ENCODE measurements around the gene ADAMTS8. TPM values are rescaled to one million over a fixed set of nuclear protein-coding genes. Genes with fewer than 3 reads are reported as not detected.

The ADAMTS8 gene
- polyA plus RNA-seq, 1 donor, result 10.5 TPM

- DNase-seq (ENCODE audit: low read depth), result no peak
Measured at GRCh38 chr11:130397780-130398179, 30.6 kb downstream of the ADAMTS8 start.

GRCh38 chr11:130396965-130397364 lies 31.4 kb downstream of the ADAMTS8 start:
- no peak for DNase-seq (ENCODE audit: low read depth)

GRCh38 chr11:130394615-130395014 lies 33.8 kb downstream of the ADAMTS8 start:
- DNase-seq (ENCODE audit: low read depth), result no peak

GRCh38 chr11:130391711-130392110 lies 36.7 kb downstream of the ADAMTS8 start:
- DNase-seq (ENCODE audit: low read depth), result no peak

GRCh38 chr11:130390071-130390758 lies 38.2 kb downstream of the ADAMTS8 start:
- no peak for DNase-seq (ENCODE audit: low read depth)

- no peak for DNase-seq (ENCODE audit: low read depth)
Measured at GRCh38 chr11:130389335-130389935, 39.0 kb downstream of the ADAMTS8 start.

- DNase-seq (ENCODE audit: low read depth), result no peak
Measured at GRCh38 chr11:130388607-130389205, 39.7 kb downstream of the ADAMTS8 start.

- no peak for DNase-seq (ENCODE audit: low read depth)
Measured at GRCh38 chr11:130386056-130386455, 42.4 kb downstream of the ADAMTS8 start.

- DNase-seq (ENCODE audit: low read depth), result no peak
Measured at GRCh38 chr11:130383344-130384211, 44.8 kb downstream of the ADAMTS8 start.

GRCh38 chr11:130381317-130381716 lies 47.1 kb downstream of the ADAMTS8 start:
- DNase-seq (ENCODE audit: low read depth), result no peak

GRCh38 chr11:130380778-130381177 lies 47.6 kb downstream of the ADAMTS8 start:
- DNase-seq (ENCODE audit: low read depth), result no peak

GRCh38 chr11:130379276-130379675 lies 49.1 kb downstream of the ADAMTS8 start:
- DNase-seq (ENCODE audit: low read depth), result no peak

- DNase-seq (ENCODE audit: low read depth), result no peak
Measured at GRCh38 chr11:130370845-130371590, 57.4 kb downstream of the ADAMTS8 start.

GRCh38 chr11:130369713-130370112 lies 58.7 kb downstream of the ADAMTS8 start:
- DNase-seq (ENCODE audit: low read depth), result no peak

GRCh38 chr11:130369141-130369691 lies 59.2 kb downstream of the ADAMTS8 start:
- no peak for DNase-seq (ENCODE audit: low read depth)

- no peak for DNase-seq (ENCODE audit: low read depth)
Measured at GRCh38 chr11:130359419-130359818, 69.0 kb downstream of the ADAMTS8 start.

GRCh38 chr11:130358398-130358797 lies 70.0 kb downstream of the ADAMTS8 start:
- no peak for DNase-seq (ENCODE audit: low read depth)

All from forelimb muscle (tissue), 1 donor.